ENCODE results near the gene TUT4.

TUT4 gene

DNA sequence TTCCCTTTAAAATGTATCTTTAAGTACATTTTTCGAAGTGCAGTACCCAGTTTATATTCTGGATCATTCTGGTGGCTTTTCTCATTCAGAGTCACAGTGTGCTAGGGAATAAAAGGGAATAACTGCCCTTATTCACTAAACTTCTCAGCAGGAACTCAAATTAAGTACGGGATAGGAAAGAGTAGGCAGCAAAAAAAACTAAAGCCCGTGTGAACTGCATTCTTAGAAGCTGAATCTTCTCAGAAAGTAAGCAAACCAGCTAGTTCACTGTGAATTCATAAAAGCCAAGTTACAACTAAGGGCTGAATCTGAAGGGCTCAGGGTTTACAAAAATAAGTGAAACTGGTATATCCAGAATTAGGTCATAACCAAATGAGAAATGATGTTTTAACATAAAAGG, 126.5 kb downstream of the TUT4 start:
- Mint-ChIP-seq H3K27me3 (no peaks in the 10 kb centered on the region), H3K36me3 (peaks cover 16% of the 10 kb centered on the region), H3K27ac (peak overlapping the region; percentile 91), H3K4me1 (peaks cover 50% of the 10 kb centered on the region), H3K9me3 (no peaks in the 10 kb centered on the region), H3K4me3 (peak overlapping the region; percentile 45)

DNA sequence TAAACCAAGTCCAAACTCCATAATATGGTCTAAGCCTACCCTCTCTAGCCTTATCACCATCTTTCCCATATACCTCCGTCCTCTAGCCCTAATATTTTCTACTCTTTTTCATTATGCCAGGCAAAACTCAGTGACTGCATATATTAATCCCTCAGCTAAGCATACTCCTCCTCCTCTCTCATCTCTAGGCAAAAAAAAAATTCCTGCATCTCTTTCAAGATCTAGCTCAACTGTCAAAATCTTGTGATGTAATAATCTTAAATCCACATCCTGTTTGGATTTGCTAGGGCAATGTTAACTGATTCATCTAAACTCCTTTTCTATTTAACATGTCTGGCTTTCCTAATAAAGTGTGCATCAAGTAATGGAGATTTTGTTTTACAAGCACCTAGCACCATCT, 128.1 kb downstream of the TUT4 start:
- Mint-ChIP-seq H3K36me3 (peaks cover 10% of the 10 kb centered on the region), H3K4me1 (peaks cover 59% of the 10 kb centered on the region), H3K4me3 (peak overlapping the region; percentile 67), H3K27me3 (no peaks in the 10 kb centered on the region), H3K9me3 (no peaks in the 10 kb centered on the region), H3K27ac (peak overlapping the region; percentile 91)

- peak overlapping the region; percentile 67 for H3K4me3 Mint-ChIP-seq
- peaks cover 13% of the 10 kb centered on the region for H3K36me3 Mint-ChIP-seq
- peaks cover 64% of the 10 kb centered on the region for H3K4me1 Mint-ChIP-seq
- H3K27ac Mint-ChIP-seq, result peak overlapping the region; percentile 91
- no peaks in the 10 kb centered on the region for H3K9me3 Mint-ChIP-seq
- no peaks in the 10 kb centered on the region for H3K27me3 Mint-ChIP-seq
Observed at GRCh38 chr1:52424231-52424636, 128.7 kb downstream of the TUT4 start.

DNA sequence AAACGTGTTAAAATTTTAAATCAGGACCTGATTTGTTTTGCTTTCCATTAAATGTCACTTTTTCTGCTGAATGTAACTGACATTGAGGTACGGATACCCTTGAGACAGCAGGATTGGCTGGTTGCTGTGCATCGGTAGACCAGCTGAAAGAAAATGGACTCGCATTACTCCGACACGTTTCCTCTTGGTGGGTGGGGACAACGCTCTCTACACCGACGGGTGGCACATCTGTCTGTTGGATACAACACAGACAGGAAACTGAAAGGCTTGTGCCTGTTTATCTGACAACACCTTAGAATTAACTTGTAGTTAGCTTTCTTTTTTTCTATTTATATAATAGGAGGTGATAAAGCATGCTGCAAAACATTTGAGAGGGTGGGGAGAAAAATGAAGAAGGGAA, 129.1 kb downstream of the TUT4 start:
- H3K4me1 Mint-ChIP-seq, result peaks cover 67% of the 10 kb centered on the region
- no peaks in the 10 kb centered on the region for H3K27me3 Mint-ChIP-seq
- H3K27ac Mint-ChIP-seq, result peak overlapping the region; percentile 91
- H3K4me3 Mint-ChIP-seq, result peak overlapping the region; percentile 67
- no peaks in the 10 kb centered on the region for H3K9me3 Mint-ChIP-seq
- peaks cover 13% of the 10 kb centered on the region for H3K36me3 Mint-ChIP-seq

DNA sequence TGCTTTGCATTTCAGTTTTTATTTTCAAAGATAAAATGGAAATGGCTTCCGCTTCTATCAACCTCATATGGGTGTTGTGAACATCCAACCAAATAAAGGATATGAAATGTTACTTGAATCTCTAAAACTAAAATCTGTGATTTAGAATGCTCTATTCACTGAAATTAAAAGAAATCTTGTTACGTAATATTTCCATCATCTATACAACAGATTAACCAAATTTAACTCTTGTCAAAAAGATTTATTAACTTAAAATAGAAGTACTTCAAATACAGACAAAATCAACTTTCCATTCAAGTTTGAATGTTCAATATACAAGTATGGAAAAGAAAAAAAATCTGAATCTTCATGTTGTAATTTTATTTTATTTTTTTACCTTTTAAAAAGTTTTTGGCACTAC, 129.8 kb downstream of the TUT4 start:
- Mint-ChIP-seq H3K36me3 (peaks cover 12% of the 10 kb centered on the region), H3K27ac (peak overlapping the region; percentile 76)

DNA sequence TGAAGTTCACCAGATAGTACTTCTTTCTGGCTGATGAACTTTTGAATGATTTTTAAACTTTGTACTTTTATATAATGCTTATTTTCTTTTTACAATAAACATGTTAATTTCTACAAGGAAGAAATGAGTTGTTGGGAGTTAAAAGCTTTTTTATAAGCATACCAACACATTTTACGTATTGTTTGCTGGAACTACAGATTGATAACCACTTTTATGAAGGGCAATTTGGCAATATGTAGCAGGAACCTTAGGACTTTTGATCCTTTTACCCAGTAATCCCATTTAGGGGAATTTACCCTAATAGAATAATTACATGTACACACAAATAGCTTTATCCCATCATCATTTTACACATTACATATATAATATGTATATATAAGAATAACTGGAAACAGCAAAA, 132.2 kb downstream of the TUT4 start:
- Mint-ChIP-seq H3K4me3 (no peak overlapping the region), H3K4me1 (peaks cover 64% of the 10 kb centered on the region), H3K36me3 (peaks cover 11% of the 10 kb centered on the region), H3K27ac (no peak overlapping the region), H3K9me3 (no peaks in the 10 kb centered on the region), H3K27me3 (no peaks in the 10 kb centered on the region)

More for the DNA sequence above, 129.8 kb downstream of the TUT4 start:
- Mint-ChIP-seq H3K27me3 (no peaks in the 10 kb centered on the region), H3K9me3 (no peaks in the 10 kb centered on the region), H3K4me3 (no peak overlapping the region), H3K4me1 (peaks cover 74% of the 10 kb centered on the region)

- H3K9me3 Mint-ChIP-seq, result no peaks in the 10 kb centered on the region
- peaks cover 27% of the 10 kb centered on the region for H3K36me3 Mint-ChIP-seq
- no peaks in the 10 kb centered on the region for H3K27me3 Mint-ChIP-seq
- H3K4me1 Mint-ChIP-seq, result peaks cover 37% of the 10 kb centered on the region
- no peak overlapping the region for H3K4me3 Mint-ChIP-seq
- peak overlapping the region; percentile 33 for H3K27ac Mint-ChIP-seq
Observed at GRCh38 chr1:52416811-52417210, 136.1 kb downstream of the TUT4 start.

- Mint-ChIP-seq H3K27ac (peak overlapping the region; percentile 65), H3K36me3 (peaks cover 35% of the 10 kb centered on the region), H3K4me3 (no peak overlapping the region), H3K4me1 (peaks cover 34% of the 10 kb centered on the region), H3K9me3 (no peaks in the 10 kb centered on the region), H3K27me3 (no peaks in the 10 kb centered on the region)
Observed at GRCh38 chr1:52414942-52415341, 137.9 kb downstream of the TUT4 start.

GRCh38 chr1:52413410-52413989, 139.4 kb downstream of the TUT4 start:
- H3K36me3 Mint-ChIP-seq, result peaks cover 38% of the 10 kb centered on the region
- peak overlapping the region; percentile 30 for H3K27ac Mint-ChIP-seq
- no peaks in the 10 kb centered on the region for H3K9me3 Mint-ChIP-seq
- H3K4me3 Mint-ChIP-seq, result no peak overlapping the region
- H3K4me1 Mint-ChIP-seq, result peaks cover 28% of the 10 kb centered on the region
- H3K27me3 Mint-ChIP-seq, result no peaks in the 10 kb centered on the region

- Mint-ChIP-seq H3K4me1 (peaks cover 39% of the 10 kb centered on the region), H3K4me3 (peak overlapping the region; percentile 100), H3K9me3 (no peaks in the 10 kb centered on the region), H3K27me3 (no peaks in the 10 kb centered on the region), H3K27ac (peak overlapping the region; percentile 99), H3K36me3 (peaks cover 21% of the 10 kb centered on the region)
Observed at GRCh38 chr1:52404975-52405338, 147.9 kb downstream of the TUT4 start.

GRCh38 chr1:52404116-52404974, 148.5 kb downstream of the TUT4 start, which contains the start of the genes ORC1 and PRPF38A:
TSS of gene ORC1 (minus strand) at chr1:52404423. CDS start at chr1:52402223, 2,200 bp downstream.
TSS of gene PRPF38A (plus strand) at chr1:52404602. CDS start at chr1:52404750, 148 bp downstream.
- Mint-ChIP-seq H3K27me3 (no peaks in the 10 kb centered on the region), H3K27ac (peak within 1 kb of the TSS; percentile 99), H3K36me3 (peaks cover 21% of the 10 kb centered on the region), H3K9me3 (no peaks in the 10 kb centered on the region), H3K4me3 (peak within 1 kb of the TSS; percentile 100), H3K4me1 (peaks cover 39% of the 10 kb centered on the region)

- peak overlapping the region; percentile 99 for H3K27ac Mint-ChIP-seq
- no peaks in the 10 kb centered on the region for H3K9me3 Mint-ChIP-seq
- peaks cover 34% of the 10 kb centered on the region for H3K4me1 Mint-ChIP-seq
- no peaks in the 10 kb centered on the region for H3K27me3 Mint-ChIP-seq
- H3K36me3 Mint-ChIP-seq, result peaks cover 14% of the 10 kb centered on the region
- H3K4me3 Mint-ChIP-seq, result peak overlapping the region; percentile 100
Observed at GRCh38 chr1:52403566-52404115, 149.3 kb downstream of the TUT4 start.

DNA sequence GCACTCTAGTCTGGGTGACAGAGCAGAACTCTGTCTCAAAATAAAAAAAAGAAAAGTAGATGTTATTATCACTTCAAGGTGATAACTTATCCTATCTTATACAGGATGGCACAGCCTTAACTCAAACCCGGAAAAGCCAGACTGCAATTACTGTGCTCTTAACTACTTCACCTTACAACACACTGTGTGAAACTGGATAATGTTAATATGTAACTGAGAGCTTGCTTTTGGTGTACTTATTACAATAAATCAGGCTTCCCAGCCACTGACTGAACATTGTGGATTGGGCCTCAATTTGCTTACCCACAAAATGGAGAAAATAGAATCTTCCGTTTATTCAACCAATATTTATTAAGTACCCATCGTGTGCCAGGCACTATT, 150.0 kb downstream of the TUT4 start:
- no peak overlapping the region for H3K27ac Mint-ChIP-seq
- H3K9me3 Mint-ChIP-seq, result no peaks in the 10 kb centered on the region
- H3K36me3 Mint-ChIP-seq, result peaks cover 14% of the 10 kb centered on the region

GRCh38 chr1:52400131-52400530, 152.8 kb downstream of the TUT4 start:
- Mint-ChIP-seq H3K4me3 (no peak overlapping the region), H3K36me3 (peaks cover 5% of the 10 kb centered on the region), H3K27ac (no peak overlapping the region), H3K27me3 (no peaks in the 10 kb centered on the region), H3K9me3 (no peaks in the 10 kb centered on the region), H3K4me1 (peaks cover 12% of the 10 kb centered on the region)

More for the DNA sequence above, 150.0 kb downstream of the TUT4 start:
- Mint-ChIP-seq H3K4me3 (peak overlapping the region; percentile 100), H3K4me1 (peaks cover 33% of the 10 kb centered on the region), H3K27me3 (no peaks in the 10 kb centered on the region)

DNA sequence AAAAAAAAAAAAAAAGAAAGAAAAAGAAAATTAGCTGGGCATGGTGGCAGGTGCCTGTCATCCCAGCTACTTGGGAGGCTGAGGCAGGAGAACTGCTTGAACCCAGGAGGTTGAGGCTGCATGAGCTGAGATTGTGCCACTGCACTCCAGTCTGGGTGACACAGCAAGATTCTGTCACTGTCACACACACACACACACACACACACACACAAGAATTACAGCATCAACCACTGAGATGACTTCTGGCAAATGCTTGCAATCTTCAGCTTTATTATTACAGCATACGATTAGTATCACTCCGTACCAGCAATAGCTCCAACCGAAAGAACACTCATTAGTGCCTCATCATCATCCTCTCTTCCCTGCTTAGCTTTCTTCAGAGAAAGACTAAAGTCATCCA, 153.3 kb downstream of the TUT4 start:
- Mint-ChIP-seq H3K4me3 (no peak overlapping the region), H3K9me3 (no peaks in the 10 kb centered on the region), H3K27ac (no peak overlapping the region), H3K36me3 (peaks cover 5% of the 10 kb centered on the region), H3K4me1 (peaks cover 12% of the 10 kb centered on the region), H3K27me3 (no peaks in the 10 kb centered on the region)

- H3K4me1 Mint-ChIP-seq, result no peaks in the 10 kb centered on the region
- H3K27me3 Mint-ChIP-seq, result no peaks in the 10 kb centered on the region
- no peaks in the 10 kb centered on the region for H3K9me3 Mint-ChIP-seq
- H3K4me3 Mint-ChIP-seq, result no peak overlapping the region
- no peaks in the 10 kb centered on the region for H3K36me3 Mint-ChIP-seq
- H3K27ac Mint-ChIP-seq, result no peak overlapping the region
Observed at GRCh38 chr1:52393174-52393573, 159.7 kb downstream of the TUT4 start.

All from activated naive CD4-positive, alpha-beta T cell treated with anti-CD3 and anti-CD28 coated beads, Interleukin-2, amount 50 U/mL, for 24 hours (primary cell).